OCI-LY7 (cell line): ENCODE results near the gene USO1. TPM values are rescaled to one million over a fixed set of nuclear protein-coding genes. Genes with fewer than 3 reads are reported as not detected.

Source experiments
- BruUV-seq: library from RNA; stranded (reverse); fragments of 400-500 nt; replicated peaks from 2 replicates; lab custom pipeline; 2021; lab: Mats Ljungman, UMichigan
- CTCF ChIA-PET: fragments of 300-600 bp; sonication (Branson Sonifier 250); formaldehyde crosslinking; loops from one replicate; lab custom pipeline; 2022; ENCODE audit warnings: antibody characterized with exemption; ENCODE audit not compliant: unreplicated experiment; lab: Charles Lee
- POLR2A ChIA-PET: fragments of 300-600 bp; sonication (Branson Sonifier 250); formaldehyde crosslinking; loops from one replicate; lab custom pipeline; 2022; ENCODE audit warnings: antibody characterized with exemption; lab: Charles Lee
- DNase-seq: peaks from one replicate; pipeline ENCODE4 v3.0.0-alpha.2; 2015; ENCODE audit warnings: low spot score
- H2AFZ ChIP-seq: fragments of 200-600 bp; sonication (generic), shearing (Covaris generic); 2 replicates; pipeline ENCODE4 v1.6.1; 2014; ENCODE audit warnings: mild to moderate bottlenecking, antibody characterized with exemption, low read length, moderate library complexity
- H3K27ac ChIP-seq: fragments of 200-600 bp; sonication (generic); 2 replicates; pipeline ENCODE4 v1.5.1; 2014; ENCODE audit warnings: mixed run types, low read depth, mild to moderate bottlenecking, moderate library complexity, low read length, inconsistent platforms; ENCODE audit not compliant: poor library complexity, severe bottlenecking
- H3K36me3 ChIP-seq: fragments of 200-600 bp; sonication (generic); 2 replicates; pipeline ENCODE4 v1.6.1; 2014; ENCODE audit warnings: mild to moderate bottlenecking, antibody characterized with exemption, low read length, moderate library complexity, mixed read lengths; ENCODE audit not compliant: insufficient read depth
- H3K4me1 ChIP-seq: fragments of 200-600 bp; sonication (generic); 2 replicates; pipeline ENCODE4 v1.5.1; 2014; ENCODE audit warnings: mild to moderate bottlenecking, low read length; ENCODE audit not compliant: insufficient read depth, poor library complexity, severe bottlenecking
- H3K4me2 ChIP-seq: fragments of 200-600 bp; sonication (generic); 2 replicates; pipeline ENCODE4 v1.6.1; 2014; ENCODE audit warnings: mild to moderate bottlenecking, low read length
- H3K4me3 ChIP-seq: fragments of 200-600 bp; sonication (generic); 2 replicates; pipeline ENCODE4 v1.5.1; 2014; ENCODE audit warnings: mild to moderate bottlenecking, low read depth, low read length; ENCODE audit not compliant: poor library complexity, severe bottlenecking
- H3K79me2 ChIP-seq: fragments of 200-600 bp; sonication (generic); 2 replicates; pipeline ENCODE4 v1.6.1; 2016; ENCODE audit warnings: low read depth, mild to moderate bottlenecking, low read length, moderate library complexity, mixed read lengths; ENCODE audit not compliant: insufficient read depth
- H3K9me2 ChIP-seq: fragments of 200-600 bp; sonication (generic); 2 replicates; pipeline ENCODE4 v1.6.1; 2016; ENCODE audit warnings: mild to moderate bottlenecking, low read length, mixed read lengths; ENCODE audit not compliant: insufficient read depth
- H3K9me3 ChIP-seq: fragments of 200-600 bp; sonication (generic); 2 replicates; pipeline ENCODE4 v1.6.1; 2014; ENCODE audit warnings: mild to moderate bottlenecking, mixed run types, low read length, mixed read lengths
- H4K20me1 ChIP-seq: fragments of 200-600 bp; sonication (generic); 2 replicates; pipeline ENCODE4 v1.6.1; 2014; ENCODE audit warnings: mild to moderate bottlenecking, antibody characterized with exemption, low read length, moderate library complexity, mixed read lengths; ENCODE audit not compliant: insufficient read depth
- EZH2phosphoT487 ChIP-seq: fragments of 200-600 bp; sonication (generic); IDR thresholded peaks from 2 replicates; pipeline ENCODE4 v1.6.1; 2018; ENCODE audit warnings: low read depth, borderline replicate concordance, mild to moderate bottlenecking, mixed run types, antibody characterized with exemption, low read length, moderate library complexity, mixed read lengths
- intact Hi-C: fragments of 100-400 bp; cut with micrococcal nuclease; formaldehyde crosslinking; loops from one replicate; pipeline ENCODE4 v1.10.0; 2022; ENCODE audit not compliant: unreplicated experiment
- total RNA-seq, 2 experiments: library from RNA; depleted of rRNA in 1 of 2; stranded (reverse); fragments of >200 nt in 1 of 2; shearing (Covaris generic) in 1 of 2; gene quantifications; 2 replicates each; pipeline ENCODE4 v1.2.3, GENCODE V29; 2014 to 2022
- TF ChIP-seq, protein P1 (sequence below): fragments of 200-600 bp; sonication (generic); conservative IDR thresholded peaks from 2 replicates; pipeline ENCODE4 v1.5.1; 2014; ENCODE audit warnings: mild to moderate bottlenecking, antibody characterized with exemption, low read length, moderate library complexity, mixed read lengths

USO1 gene
- total RNA-seq, 2 experiments from 2014 or later = 38.0 to 54.6 TPM

DNA sequence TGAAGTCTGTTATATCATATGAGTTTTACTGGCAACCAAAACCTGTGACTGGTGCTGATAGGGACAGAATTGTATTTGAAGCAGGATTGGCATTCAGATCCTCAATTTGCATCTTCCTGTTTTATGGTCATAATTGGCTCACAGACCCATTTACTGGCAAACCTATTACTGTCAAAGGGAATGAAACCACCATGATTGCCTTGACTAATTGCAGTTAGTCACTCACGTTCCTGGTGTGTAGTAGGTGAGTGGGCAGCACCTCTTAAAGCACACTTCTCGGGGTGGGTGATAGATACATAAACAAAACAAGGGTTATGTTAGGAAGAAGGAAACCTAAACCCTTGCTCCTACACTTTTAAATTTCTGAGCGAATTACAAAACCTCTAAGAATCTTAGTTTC, 96.8 kb downstream of the USO1 start:
- BruUV-seq = no TSS peak
- H2AFZ ChIP-seq = no peak overlapping the region
- H3K36me3 ChIP-seq = peaks cover 3% of the 10 kb centered on the region; the same call in 1 of the 2 replicates

DNA sequence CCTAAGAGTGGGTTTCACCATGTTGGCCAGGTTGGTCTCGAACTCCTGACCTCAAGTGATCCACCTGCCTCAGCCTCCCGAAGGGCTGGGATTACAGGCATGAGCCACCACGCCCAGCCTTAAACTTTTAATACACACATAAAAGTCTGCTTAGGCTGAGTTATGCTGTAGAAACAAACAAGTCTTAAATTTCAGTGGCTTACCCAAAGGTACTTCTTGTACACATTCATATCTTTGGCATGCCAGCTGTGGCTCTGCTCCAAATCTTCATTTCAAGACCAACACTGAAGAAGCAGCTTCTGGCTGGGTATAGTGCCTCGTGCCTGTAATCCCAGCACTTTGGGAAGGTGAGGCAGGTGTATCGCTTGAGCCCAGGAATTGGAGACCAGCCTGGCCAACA, 97.6 kb downstream of the USO1 start:
- intact Hi-C loops = no loop called here

More for the DNA sequence above, 96.8 kb downstream of the USO1 start:
- intact Hi-C loops = no loop called here
- no peak overlapping the region for H3K4me2 ChIP-seq
- CTCF ChIA-PET = no interaction called here
- no peaks in the 10 kb centered on the region for H4K20me1 ChIP-seq
- DNase-seq = no peak
- no peaks in the 10 kb centered on the region for H3K79me2 ChIP-seq
- H3K27ac ChIP-seq = no peak overlapping the region
- no peak overlapping the region for H3K4me3 ChIP-seq
- no peaks in the 10 kb centered on the region for H3K4me1 ChIP-seq
- TF ChIP-seq, protein P1, sequence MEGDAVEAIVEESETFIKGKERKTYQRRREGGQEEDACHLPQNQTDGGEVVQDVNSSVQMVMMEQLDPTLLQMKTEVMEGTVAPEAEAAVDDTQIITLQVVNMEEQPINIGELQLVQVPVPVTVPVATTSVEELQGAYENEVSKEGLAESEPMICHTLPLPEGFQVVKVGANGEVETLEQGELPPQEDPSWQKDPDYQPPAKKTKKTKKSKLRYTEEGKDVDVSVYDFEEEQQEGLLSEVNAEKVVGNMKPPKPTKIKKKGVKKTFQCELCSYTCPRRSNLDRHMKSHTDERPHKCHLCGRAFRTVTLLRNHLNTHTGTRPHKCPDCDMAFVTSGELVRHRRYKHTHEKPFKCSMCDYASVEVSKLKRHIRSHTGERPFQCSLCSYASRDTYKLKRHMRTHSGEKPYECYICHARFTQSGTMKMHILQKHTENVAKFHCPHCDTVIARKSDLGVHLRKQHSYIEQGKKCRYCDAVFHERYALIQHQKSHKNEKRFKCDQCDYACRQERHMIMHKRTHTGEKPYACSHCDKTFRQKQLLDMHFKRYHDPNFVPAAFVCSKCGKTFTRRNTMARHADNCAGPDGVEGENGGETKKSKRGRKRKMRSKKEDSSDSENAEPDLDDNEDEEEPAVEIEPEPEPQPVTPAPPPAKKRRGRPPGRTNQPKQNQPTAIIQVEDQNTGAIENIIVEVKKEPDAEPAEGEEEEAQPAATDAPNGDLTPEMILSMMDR = no peak
- TF ChIP-seq EZH2phosphoT487 = no peak
- POLR2A ChIA-PET = no interaction called here
- no peaks in the 10 kb centered on the region for H3K9me2 ChIP-seq
- H3K9me3 ChIP-seq = no peaks in the 10 kb centered on the region

DNA sequence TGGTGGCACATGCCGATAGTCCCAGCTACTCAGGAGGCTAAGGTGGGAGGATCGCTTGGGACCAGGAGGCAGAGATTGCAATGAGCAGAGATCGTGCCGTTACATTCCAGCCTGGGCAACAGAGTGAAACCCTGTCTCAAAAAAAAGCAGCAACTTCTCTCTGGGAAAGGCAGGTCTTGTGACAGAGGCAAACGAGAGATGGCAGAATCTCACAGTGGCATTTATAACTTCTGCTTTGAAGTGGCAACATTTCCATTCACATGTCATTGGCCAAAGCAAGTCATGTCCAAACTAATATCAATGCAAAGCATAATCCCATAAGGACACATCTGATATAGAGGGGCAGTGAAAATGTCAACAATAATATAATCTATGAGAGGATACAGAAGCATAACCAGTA, 98.0 kb downstream of the USO1 start:
- CTCF ChIA-PET = no interaction called here
- intact Hi-C loops = no loop called here
- no TSS peak for BruUV-seq

More for the DNA sequence above, 97.6 kb downstream of the USO1 start:
- H3K4me2 ChIP-seq = no peak overlapping the region
- no peaks in the 10 kb centered on the region for H3K9me2 ChIP-seq
- no peak overlapping the region for H3K27ac ChIP-seq
- no peaks in the 10 kb centered on the region for H3K9me3 ChIP-seq
- ChIA-PET POLR2A (no interaction called here), CTCF (no interaction called here)
- no peaks in the 10 kb centered on the region for H3K79me2 ChIP-seq
- H2AFZ ChIP-seq = no peak overlapping the region
- BruUV-seq = no TSS peak
- TF ChIP-seq, protein P1 = no peak
- TF ChIP-seq EZH2phosphoT487 = no peak
- no peaks in the 10 kb centered on the region for H3K4me1 ChIP-seq
- H3K36me3 ChIP-seq = no peaks in the 10 kb centered on the region
- no peak overlapping the region for H3K4me3 ChIP-seq
- no peaks in the 10 kb centered on the region for H4K20me1 ChIP-seq
- no peak for DNase-seq

More for the DNA sequence above, 98.0 kb downstream of the USO1 start:
- Histone ChIP-seq H3K4me1 (no peaks in the 10 kb centered on the region), H3K9me2 (no peaks in the 10 kb centered on the region), H3K4me2 (no peak overlapping the region), H3K79me2 (no peaks in the 10 kb centered on the region), H4K20me1 (no peaks in the 10 kb centered on the region), H3K9me3 (no peaks in the 10 kb centered on the region), H3K27ac (no peak overlapping the region), H3K4me3 (no peak overlapping the region), H2AFZ (no peak overlapping the region), H3K36me3 (no peaks in the 10 kb centered on the region)
- TF ChIP-seq EZH2phosphoT487 = no peak
- TF ChIP-seq, protein P1 = no peak
- POLR2A ChIA-PET = no interaction called here
- no peak for DNase-seq
